Fibroblast of skin of abdomen (primary cell): ENCODE measurements around the gene KIFBP.
"Not testable (repeated sequence)": the region's sequence is repeated elsewhere in the genome, so short reads cannot be mapped to it uniquely, and the experiment has no call there.

Experiments
- DNase-seq: peaks from one replicate; pipeline ENCODE4 v3.0.0-alpha.2; 2013

Gene KIFBP

GRCh38 chr10:69004821-69005220 is 16.2 kb downstream of the KIFBP start:
- DNase-seq, result peak; percentile 52

- DNase-seq, result no peak
Measured at GRCh38 chr10:69005704-69006485, 17.3 kb downstream of the KIFBP start.

DNA sequence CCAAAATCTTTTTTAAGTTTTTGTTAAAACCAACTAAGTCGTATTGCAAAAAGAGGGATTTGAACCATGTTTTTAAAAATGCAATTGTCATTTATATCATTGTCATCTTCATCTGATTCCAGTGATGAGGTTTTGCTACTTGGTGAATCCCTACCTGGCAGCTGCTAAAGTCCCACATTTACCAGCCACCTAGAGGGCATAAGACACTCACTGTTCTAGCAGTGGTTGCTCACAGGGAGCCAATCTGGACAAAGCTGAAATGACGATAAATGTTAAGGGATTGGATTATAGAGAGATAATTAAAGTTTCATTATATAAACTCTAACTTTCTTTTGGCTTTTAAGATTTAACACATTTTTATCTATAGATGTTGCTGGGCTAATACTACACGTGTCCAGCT is 18.7 kb downstream of the KIFBP start:
- DNase-seq, result no peak

DNA sequence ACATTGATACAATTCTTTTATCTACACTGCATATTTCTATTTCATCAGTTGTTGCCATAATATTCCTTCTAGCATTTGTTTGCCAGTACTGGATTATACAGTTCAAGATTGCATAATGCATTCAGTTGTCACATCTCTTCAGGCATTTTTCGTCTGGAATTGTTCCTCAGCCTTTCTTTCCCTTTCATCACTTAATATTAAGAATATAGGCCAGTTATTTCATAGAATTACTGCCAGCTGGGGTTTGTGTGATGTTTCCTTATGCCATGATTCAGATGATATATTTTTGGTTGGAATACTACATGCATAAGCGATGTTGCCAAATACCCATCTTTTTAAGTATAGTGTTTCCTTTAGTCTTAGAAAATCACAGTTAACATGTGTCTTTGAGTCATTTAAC is 20.8 kb downstream of the KIFBP start:
- DNase-seq, result peak; percentile 60

GRCh38 chr10:69010151-69010640 is 21.6 kb downstream of the KIFBP start:
- no peak for DNase-seq

DNA sequence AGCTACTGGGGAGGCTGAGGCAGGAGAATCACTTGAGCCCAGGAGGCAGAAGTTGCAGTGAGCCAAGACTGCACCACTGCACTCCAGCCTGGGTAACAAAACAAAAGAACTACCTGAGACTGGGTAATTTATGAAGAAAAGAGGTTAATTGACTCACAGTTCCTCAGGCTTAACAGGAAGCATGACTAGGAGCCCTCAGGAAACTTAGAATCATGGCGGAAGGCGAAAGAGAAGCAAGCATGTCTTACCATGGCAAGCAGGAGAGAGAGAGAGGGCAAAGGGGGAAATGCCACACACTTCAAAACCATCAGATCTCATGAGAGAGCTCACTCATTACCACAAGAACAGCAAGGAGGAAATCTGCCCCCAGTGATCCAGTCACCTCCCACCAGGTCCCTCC is 24.2 kb downstream of the KIFBP start:
- not testable (repeated sequence) for DNase-seq

DNA sequence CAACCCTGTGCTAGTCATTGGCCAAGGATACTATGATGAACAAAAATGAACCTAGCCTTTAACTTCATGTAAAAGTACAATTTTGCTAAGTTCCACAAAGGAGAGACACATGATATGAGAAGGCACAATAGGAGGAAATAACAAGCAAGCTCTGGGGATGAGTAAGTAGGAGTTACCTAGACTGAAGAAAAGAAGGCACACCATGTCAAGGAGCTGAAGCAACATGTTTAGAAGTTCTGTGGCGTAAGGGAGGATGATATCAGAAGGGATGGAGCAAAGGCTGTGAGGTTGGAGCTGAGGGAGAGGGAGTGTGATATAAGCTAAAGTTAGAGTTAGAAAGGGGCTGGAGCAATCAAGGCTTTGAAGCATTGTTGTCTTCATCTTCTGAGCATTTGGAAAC is 25.6 kb downstream of the KIFBP start:
- no peak for DNase-seq

DNA sequence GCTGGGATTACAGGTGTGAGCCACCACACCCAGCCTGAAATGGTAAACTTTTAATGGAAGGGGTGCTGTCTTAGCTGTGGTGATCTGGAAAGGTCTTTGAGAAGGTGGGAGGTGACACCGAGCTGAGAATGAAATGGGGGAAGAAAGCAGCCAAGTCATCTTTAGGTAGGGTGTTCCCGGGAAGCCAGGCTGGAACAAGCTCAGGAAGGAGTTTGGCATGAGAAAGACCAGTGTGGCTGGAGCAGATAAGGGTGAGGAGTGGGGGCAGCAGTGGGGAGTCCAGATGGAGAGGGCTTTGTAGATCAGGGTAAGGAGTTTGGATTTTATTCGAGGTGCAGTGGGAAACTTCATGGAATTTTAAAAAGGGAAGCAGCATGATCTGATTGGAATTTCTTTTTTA is 30.0 kb downstream of the KIFBP start:
- DNase-seq, result no peak

GRCh38 chr10:69022611-69023010 is 34.0 kb downstream of the KIFBP start:
- DNase-seq, result no peak

DNA sequence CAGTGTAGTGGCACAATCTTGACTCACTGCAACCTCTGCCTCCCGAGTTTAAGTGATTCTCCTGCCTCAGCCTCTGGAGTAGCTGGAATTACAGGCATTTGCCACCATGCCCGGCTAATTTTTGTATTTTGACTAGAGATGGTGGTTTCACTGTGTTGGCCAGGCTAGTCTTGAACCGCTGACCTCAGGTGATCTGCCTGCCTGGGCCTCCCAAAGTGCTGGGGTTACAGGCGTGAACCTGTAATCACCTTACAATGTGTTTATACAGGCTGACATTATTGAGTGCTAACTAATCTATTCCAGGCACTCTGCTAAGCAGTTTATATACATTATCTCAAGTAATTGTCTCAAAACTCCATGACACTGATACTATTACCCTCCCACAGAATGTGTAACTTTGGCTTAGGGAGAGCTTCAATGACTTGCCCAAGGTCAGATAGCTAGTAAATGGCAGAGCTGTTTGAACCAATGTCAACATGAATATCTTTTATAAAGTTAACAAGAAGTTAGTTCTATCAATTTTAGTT is 36.8 kb downstream of the KIFBP start:
- no peak for DNase-seq

DNA sequence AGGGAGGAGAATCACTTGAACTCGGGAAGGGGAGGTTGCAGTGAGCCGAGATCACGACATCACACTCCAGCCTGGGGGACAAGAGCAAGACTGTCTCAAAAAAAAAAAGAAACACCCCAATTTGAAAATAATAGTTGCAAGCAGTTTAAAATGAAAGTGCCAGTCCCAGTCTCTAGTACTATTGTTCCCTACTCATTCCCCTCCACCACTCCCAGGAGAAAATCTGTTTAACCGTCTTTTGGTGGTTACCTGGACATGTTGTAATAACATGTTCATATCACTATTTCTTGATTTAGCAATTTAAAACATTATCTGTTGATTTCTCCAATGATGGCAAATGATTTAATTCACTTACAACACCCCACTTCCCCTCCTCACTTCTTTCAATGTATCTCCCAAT is 44.7 kb downstream of the KIFBP start:
- DNase-seq, result no peak

GRCh38 chr10:69037489-69037888 is 48.9 kb downstream of the KIFBP start:
- DNase-seq, result no peak

GRCh38 chr10:69040904-69041303 is 52.3 kb downstream of the KIFBP start:
- not testable (repeated sequence) for DNase-seq

- DNase-seq, result no peak
Measured at GRCh38 chr10:69042417-69042816, 53.8 kb downstream of the KIFBP start.

- no peak for DNase-seq
Measured at GRCh38 chr10:69042838-69043237, 54.2 kb downstream of the KIFBP start.

DNA sequence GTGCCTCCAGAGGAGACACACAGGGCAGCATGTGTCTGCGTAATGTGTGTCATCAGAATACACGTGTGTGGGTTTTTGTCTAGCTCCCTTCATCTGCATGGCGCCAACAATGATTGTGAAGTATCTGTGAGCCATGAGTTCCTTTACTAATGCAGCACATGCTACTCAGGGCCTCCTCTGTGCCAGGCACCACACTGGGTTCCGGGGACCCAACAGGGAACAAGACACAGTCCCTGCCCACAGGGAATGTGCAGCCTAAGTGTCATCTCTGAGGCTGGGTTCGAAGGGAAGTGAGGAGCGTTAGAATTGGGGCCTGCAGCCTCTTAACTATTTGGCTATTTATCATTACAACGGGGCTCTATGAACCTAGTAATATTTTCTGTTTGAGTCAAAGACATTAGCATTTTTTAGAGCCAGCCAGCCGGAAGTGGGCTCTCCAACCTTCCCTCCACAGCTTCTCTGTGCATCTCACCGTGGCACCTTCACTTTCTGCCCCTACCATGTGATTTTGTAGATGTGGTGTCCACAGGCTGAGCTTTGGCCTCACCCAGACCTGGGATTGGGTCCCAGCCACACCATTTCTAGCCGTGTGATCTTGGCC is 55.4 kb downstream of the KIFBP start:
- no peak for DNase-seq

GRCh38 chr10:69044546-69044945 is 55.9 kb downstream of the KIFBP start:
- no peak for DNase-seq

DNA sequence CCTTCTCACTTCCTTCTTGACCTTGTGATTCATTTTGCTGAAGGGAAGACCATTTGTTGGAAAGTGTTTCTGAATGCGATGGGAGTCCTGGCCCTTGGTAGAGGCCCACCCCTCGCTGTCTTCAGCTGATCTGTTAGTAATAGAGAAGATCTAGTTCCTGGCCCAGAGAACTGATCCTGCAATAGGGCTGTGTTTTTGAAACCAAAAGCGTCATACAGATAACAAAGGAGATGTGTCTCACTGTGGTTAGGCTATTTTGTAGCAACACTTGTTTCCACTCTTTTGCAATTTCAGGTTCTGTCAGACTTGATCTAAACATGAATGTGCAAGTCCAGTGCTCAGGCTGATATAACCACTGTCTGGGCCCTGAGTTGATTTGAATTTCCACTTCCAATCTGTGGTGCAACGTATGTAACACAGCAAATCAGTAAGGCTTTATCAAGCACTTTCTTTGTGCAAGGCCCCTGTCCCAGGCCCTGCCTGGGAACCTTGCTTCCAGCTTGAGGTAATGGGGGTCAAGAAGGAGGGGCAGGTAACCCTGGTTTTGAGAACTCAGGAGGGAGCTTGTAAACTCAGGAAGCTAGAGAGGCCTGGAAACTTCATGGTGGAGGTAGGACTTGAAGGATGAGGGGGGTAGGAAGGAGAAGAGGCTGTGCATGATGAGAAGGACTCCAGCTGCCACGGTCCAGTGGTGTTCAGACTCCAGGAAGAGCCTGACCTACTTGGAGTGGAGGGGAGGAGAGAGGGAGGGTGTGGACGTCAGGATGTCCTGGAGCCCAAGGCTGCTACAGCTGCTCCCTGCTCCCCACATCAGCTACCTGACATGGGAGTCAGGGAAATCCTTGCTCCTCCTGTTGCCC is 57.1 kb downstream of the KIFBP start:
- DNase-seq, result no peak

GRCh38 chr10:69047111-69047832 is 58.7 kb downstream of the KIFBP start:
- no peak for DNase-seq

DNA sequence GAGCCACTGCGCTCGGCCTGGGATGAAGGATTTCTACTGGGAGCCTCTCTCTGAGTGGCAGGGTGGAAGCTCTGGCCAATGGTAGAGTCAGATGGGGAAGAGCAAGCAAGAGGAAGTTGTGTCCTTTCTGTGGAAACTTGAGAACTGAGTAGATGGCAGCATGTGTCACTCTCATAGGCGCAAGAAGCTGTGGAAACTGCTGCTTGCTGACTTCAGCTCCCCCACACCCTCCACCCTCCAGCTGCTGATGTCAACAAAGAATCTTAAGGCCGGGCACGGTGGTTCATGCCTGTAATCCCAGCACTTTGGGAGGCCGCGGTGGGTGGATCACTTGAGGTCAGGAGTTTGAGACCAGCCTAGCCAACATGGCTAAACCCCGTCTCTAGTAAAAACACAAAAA is 59.5 kb downstream of the KIFBP start:
- peak; percentile 43 for DNase-seq

GRCh38 chr10:69049566-69049961 is 61.0 kb downstream of the KIFBP start:
- DNase-seq, result no peak

DNA sequence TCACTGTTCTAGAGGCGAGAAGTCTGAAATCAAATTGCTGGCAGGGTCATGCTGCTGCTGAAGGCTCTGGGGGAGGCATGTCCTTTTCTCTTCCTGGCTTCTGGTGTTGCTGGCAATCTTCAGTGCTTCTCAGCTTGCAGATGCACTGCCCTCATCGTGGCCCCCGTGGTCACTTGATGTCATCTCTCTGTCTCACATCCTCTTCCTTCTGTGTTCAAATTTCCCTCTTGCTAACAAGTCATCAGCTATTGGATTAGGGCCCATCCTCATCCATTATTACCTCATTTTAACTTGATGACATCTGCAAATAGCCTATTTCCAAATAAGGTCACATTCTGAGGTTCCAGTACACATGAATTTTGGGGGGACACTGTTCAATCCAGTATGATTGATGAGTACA is 62.7 kb downstream of the KIFBP start:
- peak; percentile 50 for DNase-seq
